Stimulated activated effector memory CD8-positive, alpha-beta T cell treated with anti-CD3 and anti-CD28 coated beads, Interleukin-12 subunit alpha, Interleukin-12 subunit beta, amount 100 ng/mL, for 72 hours (primary cell): Measurements from ENCODE around the gene ACP3.

Experiments
- ATAC-seq: fragments of 150-1000 bp; cut with Tn5 transposase; 2 replicates; pipeline ENCODE4 v1.10.0; 2021
- DNase-seq, 2 donors: peaks; one replicate each; pipeline ENCODE4 v3.0.0; 2021 to 2022; ENCODE audit warnings: low spot score in 2 of 2
- H3K27ac Mint-ChIP-seq: one replicate; pipeline ENCODE4 v1.8.0; 2022; ENCODE audit warnings: mild to moderate bottlenecking, mixed read lengths
- H3K36me3 Mint-ChIP-seq: one replicate; pipeline ENCODE4 v1.8.0; 2022; ENCODE audit warnings: mild to moderate bottlenecking, mixed read lengths
- H3K4me1 Mint-ChIP-seq: one replicate; pipeline ENCODE4 v1.8.0; 2022; ENCODE audit warnings: mixed read lengths
- H3K4me3 Mint-ChIP-seq: one replicate; pipeline ENCODE4 v1.8.0; 2022; ENCODE audit warnings: mild to moderate bottlenecking, mixed read lengths
- H3K9me3 Mint-ChIP-seq: one replicate; pipeline ENCODE4 v1.8.0; 2022; ENCODE audit warnings: mixed read lengths

Gene ACP3

GRCh38 chr3:132405188-132405587, 88.0 kb downstream of the ACP3 start:
- Mint-ChIP-seq H3K27ac (no peak overlapping the region), H3K9me3 (no peaks in the 10 kb centered on the region), H3K4me1 (no peaks in the 10 kb centered on the region), H3K4me3 (no peak overlapping the region), H3K36me3 (no peaks in the 10 kb centered on the region)
- ATAC-seq (no peak), DNase-seq (no peak)

DNA sequence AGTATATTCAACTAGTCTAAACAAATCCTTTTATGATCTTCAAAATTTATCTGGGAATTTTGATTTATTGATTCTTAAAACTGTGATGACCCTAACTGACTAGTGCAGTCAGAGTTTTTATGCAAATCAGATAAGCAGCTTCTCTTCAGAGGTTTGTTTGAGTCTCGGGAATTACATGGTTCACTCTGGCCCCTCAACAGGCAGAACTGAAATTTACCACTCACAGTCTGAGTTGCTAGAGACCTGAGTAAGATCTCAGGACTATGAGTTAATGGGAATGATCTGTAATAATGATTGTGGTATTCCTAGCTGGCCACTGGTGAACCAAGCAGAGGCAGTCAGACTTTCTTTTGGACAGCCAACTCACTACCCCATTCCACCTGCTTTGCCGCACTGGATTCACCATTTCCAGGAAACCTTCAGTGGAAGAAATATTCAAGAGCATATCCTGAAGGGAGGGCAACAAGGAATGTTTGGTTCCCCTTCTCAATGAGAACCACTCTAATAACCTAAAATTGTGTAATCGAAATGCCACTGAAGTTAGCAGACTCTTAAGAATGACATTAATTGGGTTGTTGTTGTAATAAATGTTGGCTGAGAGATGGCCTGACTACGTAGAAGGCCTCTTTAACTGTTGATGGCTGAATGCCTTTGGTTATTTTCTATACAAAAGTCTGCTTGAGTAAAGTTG, 88.5 kb downstream of the ACP3 start:
- H3K4me1 Mint-ChIP-seq = no peaks in the 10 kb centered on the region
- no peaks in the 10 kb centered on the region for H3K9me3 Mint-ChIP-seq
- DNase-seq = no peak
- ATAC-seq = no peak
- H3K36me3 Mint-ChIP-seq = no peaks in the 10 kb centered on the region
- no peak overlapping the region for H3K27ac Mint-ChIP-seq
- no peak overlapping the region for H3K4me3 Mint-ChIP-seq

DNA sequence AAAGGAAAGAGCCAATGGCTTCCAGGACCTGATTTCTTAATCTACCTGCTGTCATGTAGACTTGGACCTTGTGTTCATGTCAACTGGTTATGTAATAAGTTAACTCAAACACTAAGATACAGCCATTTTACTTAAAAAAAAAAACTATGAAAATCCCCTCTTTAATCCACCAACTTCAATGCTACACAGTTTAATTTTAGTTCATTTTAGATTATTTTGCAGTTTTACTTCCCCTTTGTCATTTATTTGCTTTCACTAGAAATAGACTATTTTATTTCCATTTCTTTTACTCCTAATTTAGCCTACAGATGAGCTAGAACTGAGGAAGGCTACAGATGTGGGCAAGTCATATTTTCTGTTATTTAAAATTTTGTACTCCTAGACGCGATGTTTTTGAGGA, 89.4 kb downstream of the ACP3 start:
- Mint-ChIP-seq H3K27ac (no peak overlapping the region), H3K4me1 (no peaks in the 10 kb centered on the region), H3K36me3 (no peaks in the 10 kb centered on the region), H3K4me3 (no peak overlapping the region), H3K9me3 (no peaks in the 10 kb centered on the region)
- no peak for ATAC-seq
- DNase-seq = no peak

- H3K4me3 Mint-ChIP-seq = no peak overlapping the region
- no peaks in the 10 kb centered on the region for H3K4me1 Mint-ChIP-seq
- no peak for ATAC-seq
- no peaks in the 10 kb centered on the region for H3K9me3 Mint-ChIP-seq
- H3K27ac Mint-ChIP-seq = no peak overlapping the region
- no peak for DNase-seq
- no peaks in the 10 kb centered on the region for H3K36me3 Mint-ChIP-seq
Measured at GRCh38 chr3:132407025-132407424, 89.8 kb downstream of the ACP3 start.
